ENCODE measurements around the gene STIMATE.

- TF ChIP-seq CTCF (IDR thresholded peaks at IDR 0.05) (no peak), POLR2A (IDR thresholded peaks at IDR 0.05) (no peak)
Observed at GRCh38 chr3:52930748-52931147, 33.4 kb upstream of the STIMATE start.
